GM18858 (cell line): ENCODE data around the gene TNFRSF25.
"Not testable (repeated sequence)": the region's sequence is repeated elsewhere in the genome, so short reads cannot be mapped to it uniquely, and the experiment has no call there.

Experiments used
- ATAC-seq: cut with Tn5 transposase; IDR thresholded peaks from one replicate; pipeline ENCODE4 v1.9.1; 2021; ENCODE audit not compliant: unreplicated experiment

Gene TNFRSF25

DNA sequence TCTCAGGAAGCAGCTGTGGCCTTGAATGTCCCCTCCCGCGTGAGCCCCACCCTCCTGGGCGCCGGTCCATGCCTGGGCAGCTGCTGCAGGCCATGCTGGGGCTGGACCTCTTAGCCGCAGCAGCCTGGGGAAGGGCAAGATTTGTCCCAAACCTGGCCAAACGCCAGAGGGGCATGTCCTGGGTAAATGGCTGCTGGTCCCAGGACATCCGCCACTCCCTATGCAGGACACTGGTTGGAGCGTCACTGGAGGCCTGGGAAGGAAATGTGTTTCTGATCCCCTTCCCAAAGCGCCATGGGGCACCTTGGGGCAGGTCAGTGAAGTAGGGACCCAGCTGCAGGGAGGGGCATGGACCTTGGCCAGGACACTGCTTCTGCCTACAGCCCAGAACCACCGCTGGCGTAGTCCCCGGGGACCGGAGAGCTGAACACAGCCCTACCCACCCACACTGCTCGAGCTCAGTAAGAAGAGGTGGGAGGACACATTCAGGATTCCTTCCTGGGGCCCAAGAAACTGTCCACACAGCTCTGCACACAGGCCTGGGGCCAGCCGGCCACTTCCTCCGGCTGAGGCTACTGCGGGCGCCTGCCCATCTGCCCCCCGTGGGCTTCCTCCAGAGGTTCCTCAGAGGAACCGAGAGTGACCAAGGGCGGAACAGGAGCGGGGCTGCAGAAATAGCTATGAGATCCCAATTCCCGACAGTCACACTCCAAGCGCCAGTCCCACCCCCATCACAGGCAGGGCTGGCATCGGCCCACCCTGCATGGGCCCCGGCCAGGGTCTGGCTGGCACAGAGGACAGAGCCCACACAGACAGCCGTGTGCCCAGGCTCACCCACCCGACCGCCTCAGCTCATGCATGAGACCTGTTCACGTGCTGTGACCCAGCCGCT lies 36.3 kb upstream of the TNFRSF25 start:
- ATAC-seq = no peak

DNA sequence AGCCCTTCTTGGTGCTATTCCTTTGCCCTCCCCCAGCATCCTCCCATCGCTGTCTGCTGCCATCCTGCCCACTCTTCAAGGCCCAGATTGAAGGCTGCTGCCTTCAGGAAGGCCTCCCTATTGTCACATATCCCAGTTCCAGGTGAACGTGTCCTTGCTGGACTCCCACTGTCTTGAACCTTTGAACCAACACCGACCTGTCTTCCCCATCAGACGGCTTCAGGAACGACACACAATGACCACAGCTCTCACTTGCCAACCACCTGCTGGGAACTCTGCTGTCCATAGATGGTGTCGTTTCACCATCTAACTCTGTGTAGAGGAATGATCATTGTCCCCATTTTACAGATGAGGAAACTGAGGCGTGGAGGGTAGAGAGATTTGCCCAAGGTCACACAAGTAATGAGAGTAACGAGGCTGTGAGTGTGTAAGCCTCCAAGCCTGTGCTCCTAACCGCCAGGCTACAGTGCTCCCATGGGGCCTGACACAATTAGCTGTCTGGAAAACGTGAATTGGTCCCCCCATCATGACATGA lies 35.4 kb upstream of the TNFRSF25 start:
- ATAC-seq = no peak

DNA sequence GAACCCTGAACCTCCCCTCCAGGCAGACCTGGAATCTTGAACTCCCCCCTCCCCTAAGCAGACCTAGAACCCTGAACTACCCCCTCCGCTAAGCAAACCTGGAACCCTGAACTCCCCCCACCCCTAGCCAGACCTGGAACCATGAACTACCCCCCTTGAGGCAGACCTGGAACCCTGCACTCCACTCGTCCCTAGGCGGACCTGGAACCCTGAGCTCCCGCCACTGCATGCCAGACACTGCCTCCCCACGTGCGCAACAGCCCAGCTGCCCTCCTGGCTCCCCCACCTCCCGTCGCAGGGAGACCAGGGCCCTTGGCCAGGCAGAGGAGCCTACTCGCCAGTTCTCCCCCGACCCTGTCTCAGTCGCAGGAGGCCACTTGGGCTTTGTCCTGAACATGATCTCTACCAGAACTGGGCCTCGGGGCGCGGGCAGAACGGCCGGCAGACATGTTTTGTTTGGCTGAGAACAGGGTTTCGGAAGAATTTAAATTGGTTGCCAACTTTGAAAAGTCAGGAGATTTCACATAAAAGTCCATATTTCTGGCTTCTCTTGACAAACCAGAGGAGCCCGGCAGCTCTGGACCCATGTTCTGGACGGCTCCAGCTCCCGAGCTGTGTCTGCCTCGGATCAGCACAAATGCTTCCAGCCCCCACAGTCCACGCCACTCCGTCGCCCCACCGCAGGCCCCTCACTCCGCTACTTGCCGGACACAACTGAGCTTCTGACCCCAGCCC lies 34.7 kb upstream of the TNFRSF25 start:
- ATAC-seq = no peak

DNA sequence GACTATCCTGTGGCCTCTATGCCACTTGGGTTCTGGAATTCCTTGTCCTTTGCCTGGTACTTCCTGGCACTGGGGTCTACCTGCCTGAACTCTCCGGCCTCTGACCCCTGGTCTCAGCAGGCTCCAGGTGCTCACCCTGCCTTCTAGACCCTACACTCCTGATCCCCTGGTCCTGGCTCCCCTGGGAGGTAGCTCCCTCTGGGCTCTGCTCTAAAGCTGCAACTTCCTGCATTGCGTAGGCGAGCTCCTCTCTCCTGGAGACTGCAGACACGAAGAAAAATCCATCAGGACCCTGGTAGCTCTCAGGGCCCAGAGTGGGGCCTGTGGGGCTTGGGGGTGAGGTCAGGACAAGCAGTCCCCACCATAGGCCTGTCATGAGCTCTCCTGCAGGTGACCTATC lies 33.3 kb upstream of the TNFRSF25 start:
- no peak for ATAC-seq

DNA sequence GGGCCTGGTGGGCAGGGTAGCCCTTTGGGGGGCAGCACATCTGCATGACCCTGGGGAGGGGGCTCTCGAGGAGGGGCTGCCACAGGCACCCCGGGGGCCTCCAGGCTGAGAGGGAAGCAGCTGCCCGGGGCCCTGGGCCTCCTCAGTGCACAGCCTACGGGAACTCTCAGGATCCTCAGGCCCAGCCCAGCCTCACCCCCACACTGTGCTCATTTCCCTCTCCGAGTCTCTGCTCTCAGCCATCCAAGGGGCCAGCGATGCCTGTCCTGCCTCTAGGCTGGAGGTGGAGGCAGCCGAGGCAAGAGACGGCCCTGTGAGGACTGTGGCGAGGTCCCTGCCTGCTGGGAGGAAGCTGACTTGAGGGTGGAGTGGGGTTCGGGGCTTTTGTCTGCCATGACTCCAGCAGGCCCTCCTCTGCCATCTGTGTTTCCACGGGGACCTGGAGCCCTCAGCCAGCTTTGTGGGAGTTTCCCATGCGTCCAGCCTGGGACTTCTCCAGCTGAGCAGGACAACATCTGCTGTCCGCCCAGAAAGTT lies 32.7 kb upstream of the TNFRSF25 start:
- no peak for ATAC-seq

DNA sequence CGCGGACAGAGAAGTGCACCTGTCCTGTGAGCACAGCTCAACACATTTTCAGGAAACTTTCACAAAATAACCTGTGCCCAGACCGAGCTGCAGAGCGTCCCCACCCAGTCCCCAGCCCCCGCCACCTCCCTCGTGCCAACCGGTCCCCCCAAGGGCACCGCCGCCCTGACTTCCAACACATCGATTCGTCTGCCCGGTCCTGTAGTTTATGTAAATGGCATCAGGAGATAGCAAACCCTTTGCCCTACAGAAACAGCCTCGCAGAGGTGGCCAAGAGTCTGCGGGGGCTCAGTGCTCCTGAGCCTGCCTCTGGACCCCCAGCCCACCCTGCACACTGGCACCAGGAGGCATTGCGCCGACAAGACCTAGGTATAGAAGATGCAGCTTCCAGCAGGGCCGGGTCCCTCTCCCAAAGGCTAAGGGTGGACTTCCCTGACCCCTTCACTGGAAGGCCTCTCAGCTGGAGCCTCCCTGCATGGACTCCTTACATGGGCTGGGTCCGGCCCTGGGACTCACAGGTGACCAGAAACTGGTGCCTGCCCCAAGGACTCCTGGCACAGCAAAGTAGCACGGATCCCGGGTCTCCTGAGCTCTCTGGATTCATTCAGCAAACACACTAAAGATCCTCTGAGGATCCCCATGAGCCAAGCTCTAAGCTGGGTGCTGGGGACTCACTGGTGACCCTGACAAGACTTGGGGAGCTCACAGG lies 32.0 kb upstream of the TNFRSF25 start:
- no peak for ATAC-seq

DNA sequence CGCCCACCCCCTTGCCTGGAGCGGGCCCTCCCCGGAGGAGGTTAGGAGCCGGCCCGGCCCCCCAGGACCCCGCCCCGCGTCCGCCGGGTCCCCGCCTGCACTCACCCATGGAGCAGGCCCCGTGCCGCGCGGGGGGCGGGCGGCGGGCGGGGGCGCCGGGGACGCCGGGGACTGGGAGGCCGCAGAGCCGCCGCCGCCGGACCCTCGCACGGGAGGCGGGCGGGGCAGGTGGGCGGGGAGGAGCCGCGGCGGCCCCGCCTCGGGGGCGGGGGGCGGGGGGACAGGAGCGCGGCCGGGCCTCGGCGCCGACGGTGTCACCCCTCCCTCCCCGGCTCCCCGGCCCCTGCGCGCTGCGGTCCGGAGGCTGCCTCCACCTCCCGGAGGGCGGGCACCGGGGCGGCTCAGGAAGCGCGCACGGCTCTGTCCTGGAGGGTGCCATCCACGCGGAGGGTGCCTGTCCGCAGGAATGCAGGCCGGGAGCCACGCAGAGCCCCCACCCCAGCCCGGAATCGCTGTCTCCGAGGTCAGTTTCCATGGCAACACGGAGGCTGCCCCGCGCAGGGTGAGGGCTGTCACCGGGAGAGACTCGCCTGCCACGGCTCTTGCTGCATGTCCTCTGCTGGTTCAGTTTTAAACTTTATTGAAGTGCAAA lies 31.4 kb upstream of the TNFRSF25 start:
- ATAC-seq = no peak

DNA sequence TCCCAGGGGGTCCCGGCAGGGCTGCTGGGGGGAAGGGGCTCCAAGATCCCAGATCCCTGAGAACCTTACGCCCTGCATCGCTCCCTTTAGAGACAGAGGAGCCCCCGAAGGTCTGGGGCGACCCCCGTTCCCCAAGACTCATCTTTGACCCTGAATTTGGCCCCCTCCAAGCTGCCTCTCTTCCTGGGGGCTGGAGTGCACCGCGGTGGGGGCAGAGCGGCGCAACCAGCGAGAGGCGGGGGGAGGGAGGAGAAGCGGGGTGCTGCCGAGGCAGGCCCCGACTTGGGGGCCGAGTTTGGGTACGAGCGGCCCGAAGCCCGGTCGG lies 30.9 kb upstream of the TNFRSF25 start:
- no peak for ATAC-seq

DNA sequence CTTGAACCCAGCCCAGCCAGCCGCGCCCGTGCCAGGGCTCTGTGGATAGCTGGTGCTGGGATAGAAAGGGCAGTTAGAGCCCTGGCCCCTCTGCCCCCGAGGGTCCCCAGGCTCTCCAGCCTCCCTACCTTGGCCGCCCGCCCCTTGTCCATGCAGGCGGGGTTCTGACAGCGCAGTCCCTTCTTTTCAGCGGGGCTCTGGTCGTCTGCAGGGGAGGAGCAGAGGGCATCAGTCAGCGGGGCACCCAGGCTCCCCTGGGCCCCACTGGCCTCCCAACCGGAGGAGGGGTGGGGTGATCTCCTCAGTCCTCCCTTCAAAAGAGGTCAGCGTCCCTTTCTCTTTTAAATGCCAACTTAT lies 30.4 kb upstream of the TNFRSF25 start:
- no peak for ATAC-seq

DNA sequence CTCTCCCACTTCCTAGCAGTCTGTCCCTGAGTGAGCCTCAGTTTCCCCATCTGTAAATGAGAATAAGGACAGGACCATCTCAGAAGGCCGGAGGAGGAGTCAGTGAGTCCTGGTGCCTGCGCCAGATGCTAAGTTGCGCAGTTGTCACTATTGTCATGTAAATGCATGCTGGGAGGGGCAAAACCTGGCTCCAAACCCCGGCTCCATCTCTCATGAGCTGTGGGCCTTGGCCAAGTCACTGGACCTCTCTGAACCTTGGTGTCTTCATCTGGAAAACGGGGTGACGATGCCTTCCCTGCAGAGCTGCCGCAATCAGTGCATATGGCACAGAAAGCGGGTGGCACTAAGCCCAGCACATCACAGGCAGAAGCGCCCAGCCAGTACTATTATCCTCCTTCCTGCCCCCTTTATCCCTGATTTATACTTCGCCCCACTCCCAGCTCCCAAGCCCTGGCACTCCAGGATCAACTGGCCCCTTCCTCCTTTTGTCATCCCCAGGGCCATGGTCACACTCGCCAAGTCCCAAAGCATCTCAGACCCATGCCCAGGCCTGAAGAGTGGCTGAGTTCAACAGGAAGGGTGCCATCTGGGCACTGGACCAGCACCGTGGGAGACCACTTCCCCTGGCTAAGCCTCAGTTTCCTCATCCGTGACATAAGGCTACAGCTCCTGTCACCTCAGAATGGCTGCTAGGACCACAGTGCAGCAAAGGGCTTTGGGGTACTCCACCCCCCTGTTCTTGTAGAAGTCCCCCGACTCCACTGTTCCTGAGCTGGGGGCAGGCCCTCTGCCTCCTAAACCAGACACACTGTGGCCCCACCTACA lies 29.8 kb upstream of the TNFRSF25 start:
- ATAC-seq = no peak

DNA sequence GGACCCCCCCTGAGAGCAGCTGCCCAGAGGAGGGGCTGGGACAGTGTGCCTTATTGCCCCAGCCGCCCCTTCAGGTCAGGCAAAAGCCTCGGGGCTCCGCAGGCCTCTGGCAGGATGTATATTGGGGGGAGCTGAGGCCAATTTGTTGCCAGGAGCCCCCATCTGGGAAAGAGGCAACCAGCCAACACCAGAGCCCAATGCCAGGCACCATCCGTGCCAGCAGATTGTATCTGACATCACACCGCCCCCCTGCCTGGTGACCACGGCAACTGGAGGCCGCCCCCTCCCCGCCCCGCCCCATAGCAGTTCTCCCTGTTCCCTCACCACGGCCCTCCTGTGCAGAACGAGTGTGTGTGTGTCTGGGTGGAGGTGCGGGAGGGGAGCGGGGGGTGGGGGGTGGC lies 29.1 kb upstream of the TNFRSF25 start:
- no peak for ATAC-seq

DNA sequence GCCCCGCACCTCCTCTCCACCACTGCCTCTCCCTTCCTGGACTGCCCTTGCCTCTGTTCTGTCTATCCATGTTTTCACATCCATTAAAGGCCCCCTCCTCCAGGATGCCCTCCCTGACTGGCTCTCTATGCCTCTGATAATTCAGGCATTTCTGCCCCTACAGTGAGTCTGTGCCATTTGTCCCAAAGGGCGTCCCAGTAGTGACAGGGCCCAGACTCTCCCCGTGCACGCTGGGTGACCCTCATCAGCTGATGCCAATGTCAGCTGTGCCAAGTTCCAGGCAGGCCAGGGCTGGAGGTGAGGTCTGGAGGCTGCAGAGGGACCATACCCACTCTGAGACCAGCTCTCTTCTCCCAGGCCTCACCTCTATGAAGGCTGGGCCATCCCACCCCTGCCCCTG lies 28.7 kb upstream of the TNFRSF25 start:
- no peak for ATAC-seq

DNA sequence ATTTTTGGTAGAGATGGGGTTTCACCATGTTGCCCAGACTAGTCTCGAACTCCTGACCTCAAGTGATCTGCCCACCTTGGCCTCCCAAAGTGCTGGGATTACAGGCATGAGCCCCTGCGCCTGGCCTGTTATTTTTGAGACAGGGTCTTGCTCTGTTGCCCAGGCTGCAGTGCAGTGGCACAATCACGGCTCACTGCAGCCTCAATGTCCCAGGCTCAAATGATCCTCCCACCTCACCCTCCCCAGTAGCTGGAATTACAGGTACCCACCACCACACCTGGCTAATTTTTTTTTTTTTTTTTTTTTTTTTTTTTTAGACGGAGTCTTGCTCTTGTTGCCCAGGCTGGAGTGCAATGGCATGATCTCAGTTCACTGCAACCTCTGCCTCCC lies 27.9 kb upstream of the TNFRSF25 start:
- ATAC-seq = not testable (repeated sequence)

DNA sequence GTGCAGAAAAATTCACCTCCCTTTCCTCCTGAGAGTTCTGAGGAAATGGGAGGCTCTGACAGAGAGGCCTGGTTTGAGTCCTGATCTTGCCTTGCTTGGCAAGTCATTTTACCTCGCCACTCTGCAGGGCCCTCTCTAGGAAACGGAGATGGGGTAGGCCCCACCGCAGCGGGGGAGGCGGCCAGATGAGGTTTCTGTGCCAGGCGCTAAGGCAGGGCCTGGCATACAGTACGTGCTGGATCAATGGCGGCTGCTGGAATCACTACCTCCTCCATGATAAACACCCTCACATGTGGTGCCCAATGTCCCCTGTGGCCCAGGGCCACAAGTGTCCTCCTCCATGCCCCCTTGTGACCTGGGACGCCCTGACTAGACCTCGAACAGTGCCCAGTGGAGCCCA lies 26.0 kb upstream of the TNFRSF25 start:
- no peak for ATAC-seq

DNA sequence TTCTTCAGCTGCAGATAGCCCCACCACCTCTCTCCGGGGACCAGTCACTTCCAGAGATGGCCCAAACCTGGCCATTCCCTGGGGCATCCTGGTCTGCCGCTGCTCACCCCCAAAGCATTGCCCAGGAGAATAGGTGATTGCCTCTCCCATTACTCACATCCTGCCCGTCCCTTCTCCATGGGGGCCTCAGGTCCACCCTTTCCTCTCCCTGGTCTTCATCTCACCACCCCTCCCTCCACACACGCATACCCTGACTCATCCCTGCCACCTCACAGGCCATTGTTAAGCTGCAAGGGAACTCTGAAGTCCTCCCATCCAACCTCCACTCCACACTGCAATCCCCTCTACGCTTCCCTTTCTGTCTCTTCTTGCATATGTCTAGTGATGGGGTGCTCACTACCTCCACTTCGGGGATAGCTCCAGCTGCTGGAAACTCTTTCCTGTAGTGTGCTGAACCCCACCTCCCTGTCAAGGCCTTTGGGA lies 25.5 kb upstream of the TNFRSF25 start, which contains the start of gene PLEKHG5:
PLEKHG5 (minus strand) TSS at position 188 of the 483 bp plus-strand sequence. CDS start 14,096 bp downstream, outside the sequence.
- ATAC-seq = no peak

DNA sequence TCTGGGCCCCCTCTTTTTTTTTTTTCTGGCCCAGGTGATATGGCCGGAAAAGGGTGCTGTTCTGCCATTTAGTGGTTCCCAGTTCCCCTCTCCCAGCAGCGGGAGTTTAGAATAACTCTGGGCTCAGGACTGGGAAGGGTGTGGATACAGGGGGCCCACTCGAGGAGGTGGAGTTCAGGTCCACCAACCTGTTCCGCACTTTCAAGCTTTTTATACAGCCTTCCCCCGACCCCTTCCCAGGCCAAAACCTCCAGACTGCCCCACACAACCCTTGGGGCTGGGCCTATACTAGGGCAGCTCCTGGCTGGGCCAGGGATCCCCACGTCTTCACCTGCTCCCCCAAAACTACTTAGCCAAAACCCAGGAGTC lies 25.1 kb upstream of the TNFRSF25 start:
- no peak for ATAC-seq

DNA sequence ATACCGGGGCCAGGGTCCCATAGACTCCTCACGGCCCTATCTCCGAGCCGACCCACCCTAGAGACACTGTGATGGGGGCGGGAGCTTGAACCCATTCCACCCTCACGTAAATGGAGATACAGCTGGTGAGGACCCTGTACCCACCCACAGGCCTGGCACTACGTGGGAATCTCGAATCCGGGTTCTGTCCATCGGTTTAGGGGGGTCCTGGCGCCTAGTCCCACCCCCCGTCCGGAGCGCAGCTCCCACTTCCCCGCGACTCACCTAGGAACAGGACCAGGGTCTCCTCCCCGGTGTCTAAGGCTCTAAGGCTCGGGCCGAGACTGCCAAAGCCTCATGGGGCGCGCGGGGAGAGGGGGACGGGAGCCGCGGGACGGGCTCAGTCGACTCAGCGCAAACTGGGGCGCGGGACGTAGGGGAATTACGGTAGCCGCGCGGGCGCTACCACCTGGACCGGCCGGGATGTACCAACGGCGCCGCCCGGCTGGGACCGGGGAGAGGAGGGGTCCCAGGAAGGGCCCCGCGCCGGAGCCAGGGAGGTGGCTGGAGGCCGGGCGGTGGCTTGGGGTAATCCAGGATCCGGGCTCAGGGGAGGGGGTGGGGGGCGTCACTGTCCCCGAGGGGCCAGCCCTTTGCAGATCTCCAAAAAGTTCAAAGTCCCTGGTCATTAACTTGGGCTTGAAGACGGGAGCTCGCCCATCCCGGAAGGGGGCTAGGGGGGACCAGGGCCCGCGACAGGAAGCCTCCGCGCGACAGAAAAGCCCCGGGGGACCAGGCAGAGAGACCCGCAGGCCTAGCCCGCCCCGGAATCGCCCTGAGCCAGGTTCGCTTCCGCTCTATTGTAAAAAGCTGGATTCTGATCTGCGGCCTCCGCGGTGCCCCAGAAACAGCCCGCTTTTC lies 24.5 kb upstream of the TNFRSF25 start:
- ATAC-seq = no peak

DNA sequence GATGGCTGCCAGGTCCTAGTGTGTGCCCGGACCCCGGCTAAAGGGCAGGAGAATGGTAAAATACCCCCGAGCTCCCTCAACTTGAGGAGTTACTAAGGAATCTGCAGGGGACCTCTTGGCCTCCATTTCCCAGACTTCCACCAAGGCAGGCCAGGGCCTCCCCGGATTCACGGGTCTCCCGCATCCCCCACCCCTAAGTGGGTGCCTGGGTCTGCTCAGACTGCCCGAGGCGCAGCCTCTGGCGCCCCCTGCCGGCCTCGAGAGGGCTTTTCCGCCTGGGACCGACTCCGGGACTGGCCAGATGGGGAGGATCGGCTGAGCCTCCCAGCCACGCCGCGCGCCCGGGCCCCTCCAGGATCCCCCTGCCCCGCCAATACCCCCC lies 23.8 kb upstream of the TNFRSF25 start:
- ATAC-seq = no peak

DNA sequence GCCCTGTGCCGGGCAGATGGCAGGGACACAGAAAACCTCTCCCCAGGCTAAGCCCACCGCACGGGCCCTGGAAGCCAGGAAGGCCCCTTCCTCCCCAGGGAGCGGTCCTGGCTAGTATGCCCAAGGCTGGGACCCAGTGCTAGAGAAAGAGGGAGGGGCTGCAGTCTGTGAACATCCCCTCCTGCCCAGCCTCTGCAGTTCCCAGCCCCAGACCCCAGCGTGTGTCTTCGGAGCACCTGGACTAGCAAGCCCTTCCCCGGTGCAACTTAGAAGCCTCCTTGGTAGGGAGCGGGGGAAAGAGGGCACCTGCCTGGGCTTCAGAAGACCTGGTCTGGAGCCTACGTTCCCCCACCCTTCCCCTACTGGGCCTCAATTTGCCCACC lies 23.4 kb upstream of the TNFRSF25 start:
- no peak for ATAC-seq
